22Rv1 (cell line): ENCODE data around the gene SARS2.

Experiments
- ZFX ChIP-seq: fragments of 450-650 bp; IDR thresholded peaks from 2 replicates; pipeline ENCODE4 v1.6.1; 2017; ENCODE audit warnings: antibody characterized with exemption, borderline replicate concordance
- TF ChIP-seq, protein P1 (sequence below): fragments of 450-650 bp; IDR thresholded peaks from 2 replicates; pipeline ENCODE4 v1.5.1; 2017; ENCODE audit warnings: mild to moderate bottlenecking

DNA sequence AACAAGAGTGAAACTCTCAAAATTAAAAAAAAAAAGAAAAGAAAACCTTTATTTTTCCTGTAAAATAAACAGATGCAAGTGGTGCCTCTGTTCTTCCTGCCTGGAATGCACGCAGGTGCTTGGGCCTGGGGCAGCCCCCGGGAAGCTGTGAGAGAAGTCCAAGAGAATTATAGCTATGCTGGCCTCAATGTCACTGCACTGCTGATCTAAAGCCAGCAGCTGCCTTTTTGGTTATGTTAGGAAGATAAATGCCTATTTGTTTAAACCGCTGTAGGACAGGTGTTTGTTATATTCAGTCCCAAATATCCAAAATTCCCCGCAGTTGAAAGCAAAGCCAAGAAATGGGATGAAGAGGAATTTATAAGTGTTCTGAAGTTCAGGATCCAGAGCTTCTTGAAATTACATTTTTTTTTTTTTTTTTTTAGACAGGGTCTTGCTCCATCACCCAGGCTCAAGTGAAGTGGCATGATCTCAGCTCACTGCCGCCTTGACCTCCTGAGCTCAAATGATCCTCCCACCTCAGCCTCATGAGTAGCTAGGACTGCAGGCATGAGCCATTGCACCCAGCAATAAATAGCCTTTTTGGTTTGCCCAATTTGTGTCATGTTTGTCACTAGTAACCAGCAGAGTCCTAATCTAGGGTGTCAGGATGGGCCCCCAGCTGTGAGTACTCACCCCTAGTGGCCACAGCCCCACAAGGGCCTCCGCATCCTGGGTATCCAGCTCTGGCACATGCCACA is 54.7 kb downstream of the SARS2 start:
- TF ChIP-seq, protein P1, sequence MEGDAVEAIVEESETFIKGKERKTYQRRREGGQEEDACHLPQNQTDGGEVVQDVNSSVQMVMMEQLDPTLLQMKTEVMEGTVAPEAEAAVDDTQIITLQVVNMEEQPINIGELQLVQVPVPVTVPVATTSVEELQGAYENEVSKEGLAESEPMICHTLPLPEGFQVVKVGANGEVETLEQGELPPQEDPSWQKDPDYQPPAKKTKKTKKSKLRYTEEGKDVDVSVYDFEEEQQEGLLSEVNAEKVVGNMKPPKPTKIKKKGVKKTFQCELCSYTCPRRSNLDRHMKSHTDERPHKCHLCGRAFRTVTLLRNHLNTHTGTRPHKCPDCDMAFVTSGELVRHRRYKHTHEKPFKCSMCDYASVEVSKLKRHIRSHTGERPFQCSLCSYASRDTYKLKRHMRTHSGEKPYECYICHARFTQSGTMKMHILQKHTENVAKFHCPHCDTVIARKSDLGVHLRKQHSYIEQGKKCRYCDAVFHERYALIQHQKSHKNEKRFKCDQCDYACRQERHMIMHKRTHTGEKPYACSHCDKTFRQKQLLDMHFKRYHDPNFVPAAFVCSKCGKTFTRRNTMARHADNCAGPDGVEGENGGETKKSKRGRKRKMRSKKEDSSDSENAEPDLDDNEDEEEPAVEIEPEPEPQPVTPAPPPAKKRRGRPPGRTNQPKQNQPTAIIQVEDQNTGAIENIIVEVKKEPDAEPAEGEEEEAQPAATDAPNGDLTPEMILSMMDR, result no peak
- no peak for TF ChIP-seq ZFX
